MCF 10A (cell line): ENCODE measurements around the gene SLC23A3. TPM values are rescaled to one million over a fixed set of nuclear protein-coding genes. Genes with fewer than 3 reads are reported as not detected.

Experiments
- BruUV-seq: library from RNA; stranded (reverse); fragments of 400-500 nt; replicated peaks from 2 replicates; lab custom pipeline; 2021; lab: Mats Ljungman, UMichigan
- CTCF ChIA-PET: fragments of 300-600 bp; sonication (Branson Sonifier 250); formaldehyde crosslinking; extraction: SDS; loops from one replicate; lab custom pipeline; 2021; ENCODE audit warnings: antibody characterized with exemption, inconsistent platforms; lab: Yijun Ruan, JAX
- POLR2A ChIA-PET: fragments of 300-600, 350-650 bp; sonication (Branson Sonifier 250); formaldehyde crosslinking; extraction: SDS; loops from one replicate; lab custom pipeline; 2020; ENCODE audit warnings: antibody characterized with exemption, inconsistent platforms; lab: Yijun Ruan, JAX
- DNase-seq: peaks from one replicate; pipeline ENCODE4 v3.0.0-alpha.2; 2018; ENCODE audit not compliant: unreplicated experiment
- H3K27ac Mint-ChIP-seq: one replicate; pipeline ENCODE4 v1.8.0; 2022; ENCODE audit warnings: mild to moderate bottlenecking, low read depth, mixed read lengths; ENCODE audit not compliant: unreplicated experiment
- H3K27me3 Mint-ChIP-seq: one replicate; pipeline ENCODE4 v1.8.0; 2022; ENCODE audit warnings: mixed read lengths; ENCODE audit not compliant: insufficient read depth, unreplicated experiment
- H3K36me3 Mint-ChIP-seq: one replicate; pipeline ENCODE4 v1.8.0; 2022; ENCODE audit warnings: mild to moderate bottlenecking, moderate library complexity, mixed read lengths; ENCODE audit not compliant: insufficient read depth, unreplicated experiment
- H3K4me1 Mint-ChIP-seq: one replicate; pipeline ENCODE4 v1.8.0; 2022; ENCODE audit warnings: mixed read lengths; ENCODE audit not compliant: insufficient read depth, unreplicated experiment
- H3K4me3 Mint-ChIP-seq: one replicate; pipeline ENCODE4 v1.8.0; 2022; ENCODE audit warnings: mild to moderate bottlenecking, moderate library complexity, mixed read lengths; ENCODE audit not compliant: unreplicated experiment
- H3K9me3 Mint-ChIP-seq: one replicate; pipeline ENCODE4 v1.8.0; 2022; ENCODE audit warnings: mixed read lengths; ENCODE audit not compliant: unreplicated experiment
- intact Hi-C: fragments of 100-400 bp; cut with micrococcal nuclease; formaldehyde crosslinking; loops from 2 replicates; pipeline ENCODE4 v1.14.1; 2022
- total RNA-seq: library from RNA; stranded (reverse); gene quantifications from 2 replicates; pipeline ENCODE4 v1.2.3, GENCODE V29; 2022
- TF ChIP-seq, protein P1 (sequence below): fragments of 200-600 bp; IDR thresholded peaks from one replicate; pipeline ENCODE4 v1.8.0; 2022; ENCODE audit warnings: antibody characterized with exemption, mild to moderate bottlenecking; ENCODE audit not compliant: unreplicated experiment

Gene SLC23A3
- total RNA-seq, 1 experiment from 2014 or later: 1.7 TPM

DNA sequence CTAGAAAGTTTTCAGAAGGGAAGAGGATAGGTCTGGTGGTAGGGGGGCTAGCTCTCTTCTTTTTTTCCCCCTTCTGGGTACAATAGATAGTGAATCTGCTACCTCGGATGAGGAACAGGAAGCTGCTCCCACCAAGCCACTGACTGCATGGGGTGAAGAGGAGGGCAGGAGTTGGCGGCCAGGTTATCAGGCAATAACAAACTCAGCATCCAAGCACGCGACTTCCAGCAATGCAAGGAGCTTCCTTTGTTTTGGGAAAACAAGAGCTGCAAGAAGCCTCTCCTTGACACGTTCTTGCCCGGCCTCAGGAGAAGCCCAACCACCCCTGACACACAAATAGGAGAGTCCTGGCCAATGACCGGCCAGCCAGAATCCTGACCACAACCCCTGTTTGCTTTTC, 41.4 kb downstream of the SLC23A3 start:
- Mint-ChIP-seq H3K4me3 (no peak overlapping the region), H3K27ac (no peak overlapping the region), H3K36me3 (no peaks in the 10 kb centered on the region), H3K9me3 (no peaks in the 10 kb centered on the region), H3K27me3 (no peaks in the 10 kb centered on the region), H3K4me1 (peaks cover 37% of the 10 kb centered on the region)
- DNase-seq: no peak
- TF ChIP-seq, protein P1, sequence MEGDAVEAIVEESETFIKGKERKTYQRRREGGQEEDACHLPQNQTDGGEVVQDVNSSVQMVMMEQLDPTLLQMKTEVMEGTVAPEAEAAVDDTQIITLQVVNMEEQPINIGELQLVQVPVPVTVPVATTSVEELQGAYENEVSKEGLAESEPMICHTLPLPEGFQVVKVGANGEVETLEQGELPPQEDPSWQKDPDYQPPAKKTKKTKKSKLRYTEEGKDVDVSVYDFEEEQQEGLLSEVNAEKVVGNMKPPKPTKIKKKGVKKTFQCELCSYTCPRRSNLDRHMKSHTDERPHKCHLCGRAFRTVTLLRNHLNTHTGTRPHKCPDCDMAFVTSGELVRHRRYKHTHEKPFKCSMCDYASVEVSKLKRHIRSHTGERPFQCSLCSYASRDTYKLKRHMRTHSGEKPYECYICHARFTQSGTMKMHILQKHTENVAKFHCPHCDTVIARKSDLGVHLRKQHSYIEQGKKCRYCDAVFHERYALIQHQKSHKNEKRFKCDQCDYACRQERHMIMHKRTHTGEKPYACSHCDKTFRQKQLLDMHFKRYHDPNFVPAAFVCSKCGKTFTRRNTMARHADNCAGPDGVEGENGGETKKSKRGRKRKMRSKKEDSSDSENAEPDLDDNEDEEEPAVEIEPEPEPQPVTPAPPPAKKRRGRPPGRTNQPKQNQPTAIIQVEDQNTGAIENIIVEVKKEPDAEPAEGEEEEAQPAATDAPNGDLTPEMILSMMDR: no peak
- ChIA-PET POLR2A (interaction anchor here (0.9 kb wide), 1 partner anchor 26 kb away, joined by 3 read pairs; no protein-coding TSS in a partner anchor), CTCF (interaction anchor here (0.9 to 4.9 kb wide), 2 partner anchors 9 to 99 kb away, joined by 4 to 31 read pairs; no protein-coding TSS in a partner anchor)
- BruUV-seq: no TSS peak
- intact Hi-C loops: no loop called here

DNA sequence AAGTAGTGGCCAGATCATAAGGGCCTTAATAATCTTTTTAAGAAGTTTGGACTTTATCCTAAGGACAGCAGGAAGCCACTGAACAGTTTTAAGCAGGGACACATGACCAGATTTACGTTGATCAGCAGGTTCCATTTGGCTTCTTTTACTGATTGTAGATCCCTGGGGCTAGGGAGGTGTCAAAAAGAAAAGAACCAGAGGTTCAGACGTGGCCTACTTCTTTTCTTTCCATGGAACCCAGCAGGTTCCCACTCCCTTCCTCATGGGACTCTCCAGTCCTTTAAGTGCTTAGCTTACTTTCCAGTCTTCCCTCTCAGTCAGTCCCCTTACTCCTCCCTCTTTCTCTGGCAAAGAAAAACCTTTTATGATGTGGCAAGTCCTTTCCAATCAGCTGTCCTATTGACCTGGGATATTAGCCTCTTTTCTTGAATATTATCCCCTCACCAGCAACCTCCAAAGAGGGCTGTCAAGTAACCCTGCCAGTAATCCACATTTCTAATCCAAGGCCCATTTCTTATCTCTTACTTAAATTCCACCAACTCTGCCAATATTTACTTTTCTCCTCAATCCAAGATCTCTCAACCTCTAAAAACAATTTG, 42.7 kb downstream of the SLC23A3 start:
- TF ChIP-seq, protein P1: no peak
- H3K27ac Mint-ChIP-seq: no peak overlapping the region

DNA sequence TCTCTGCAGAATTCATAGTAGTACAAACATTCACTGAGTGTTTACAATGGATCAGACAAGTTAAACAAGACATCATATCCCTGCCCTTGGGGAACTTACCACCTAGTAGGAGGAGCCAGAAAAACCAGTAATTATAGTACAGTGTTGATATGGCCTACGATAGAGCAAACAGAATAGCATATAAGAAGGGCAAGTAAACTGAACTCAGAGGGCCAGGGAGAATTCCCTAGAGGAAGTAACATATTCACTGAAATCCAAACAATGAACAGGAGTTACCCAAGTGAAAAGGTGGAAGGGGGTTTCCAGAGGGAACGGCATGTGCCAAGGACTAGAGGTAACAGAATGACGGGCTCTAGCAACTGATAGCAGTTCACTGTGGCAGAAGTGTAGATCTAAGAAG, 43.3 kb downstream of the SLC23A3 start:
- Mint-ChIP-seq H3K27ac (no peak overlapping the region), H3K9me3 (no peaks in the 10 kb centered on the region), H3K27me3 (no peaks in the 10 kb centered on the region), H3K36me3 (no peaks in the 10 kb centered on the region), H3K4me1 (peaks cover 43% of the 10 kb centered on the region), H3K4me3 (no peak overlapping the region)
- BruUV-seq: no TSS peak
- TF ChIP-seq, protein P1: no peak
- intact Hi-C loops: no loop called here
- DNase-seq: no peak
- ChIA-PET CTCF (interaction anchor here (0.6 to 1.3 kb wide), 3 partner anchors 82 to 177 kb away, joined by 3 to 4 read pairs (median 3); no protein-coding TSS in a partner anchor), POLR2A (no interaction called here)

More for the DNA sequence above, 42.7 kb downstream of the SLC23A3 start:
- no peaks in the 10 kb centered on the region for H3K9me3 Mint-ChIP-seq
- CTCF ChIA-PET: interaction anchor here (0.6 kb wide), 3 partner anchors 64 to 276 kb away, joined by 3 to 4 read pairs (median 3); no protein-coding TSS in a partner anchor
- no peak for DNase-seq
- intact Hi-C loops: no loop called here
- peaks cover 43% of the 10 kb centered on the region for H3K4me1 Mint-ChIP-seq
- POLR2A ChIA-PET: no interaction called here
- no TSS peak for BruUV-seq
- no peaks in the 10 kb centered on the region for H3K36me3 Mint-ChIP-seq
- H3K27me3 Mint-ChIP-seq: no peaks in the 10 kb centered on the region
- H3K4me3 Mint-ChIP-seq: no peak overlapping the region

DNA sequence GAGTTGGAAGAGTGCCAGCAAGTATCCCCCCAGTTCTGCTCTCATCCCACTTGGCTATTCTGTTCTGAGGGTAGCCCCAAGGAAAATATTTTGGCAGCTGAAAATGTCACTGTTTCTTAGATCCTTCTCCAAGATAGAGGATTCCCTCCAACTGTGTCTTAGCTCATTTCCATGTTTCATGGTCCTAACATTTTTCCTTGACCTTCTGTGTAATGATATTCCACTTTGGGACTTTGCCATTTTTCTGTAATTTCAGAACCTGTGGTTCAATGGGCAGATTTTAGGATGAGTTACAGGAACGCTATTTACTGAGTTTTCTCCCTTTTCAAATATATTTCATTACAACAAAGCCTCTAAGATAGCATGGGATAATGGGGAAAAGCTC, 44.0 kb downstream of the SLC23A3 start:
- peaks cover 43% of the 10 kb centered on the region for H3K4me1 Mint-ChIP-seq
- TF ChIP-seq, protein P1: no peak
- no peaks in the 10 kb centered on the region for H3K36me3 Mint-ChIP-seq
- POLR2A ChIA-PET: no interaction called here
- intact Hi-C loops: loop anchor here (2.0 kb wide), 2 partner anchors 17 to 67 kb away; no protein-coding TSS in a partner anchor
- no TSS peak for BruUV-seq
- H3K9me3 Mint-ChIP-seq: no peaks in the 10 kb centered on the region
- H3K27ac Mint-ChIP-seq: peak overlapping the region; percentile 93
- H3K4me3 Mint-ChIP-seq: no peak overlapping the region
- H3K27me3 Mint-ChIP-seq: no peaks in the 10 kb centered on the region
- CTCF ChIA-PET: interaction anchor here (0.6 to 9.6 kb wide), 7 partner anchors 30 to 313 kb away, joined by 3 to 112 read pairs (median 3); no protein-coding TSS in a partner anchor
- no peak for DNase-seq
